GM18526 (cell line): ENCODE measurements around the gene EIF4E1B.

ENCODE experiments used
- POLR2A ChIP-seq: IDR thresholded peaks from 3 replicates; pipeline ENCODE4 v1.6.1; 2011; ENCODE audit not compliant: insufficient read length; ENCODE audit errors: extremely low read depth

EIF4E1B gene

GRCh38 chr5:176647030-176647842, 16.8 kb downstream of the EIF4E1B start, which contains the start of gene TSPAN17:
TSPAN17 (plus strand) TSS chr5:176647484; CDS start chr5:176647616, 132 bp downstream.
- peak; percentile 94 for TF ChIP-seq POLR2A

GRCh38 chr5:176647843-176648473, 17.5 kb downstream of the EIF4E1B start:
- TF ChIP-seq POLR2A = no peak

- no peak for TF ChIP-seq POLR2A
These were observed 18.2 kb downstream of the EIF4E1B start for GRCh38 chr5:176648474-176649194.

- no peak for TF ChIP-seq POLR2A
These were observed 19.9 kb downstream of the EIF4E1B start for GRCh38 chr5:176650354-176650884.

- no peak for TF ChIP-seq POLR2A
These were observed 21.1 kb downstream of the EIF4E1B start for GRCh38 chr5:176651472-176651980.

- TF ChIP-seq POLR2A = no peak
These were observed 21.7 kb downstream of the EIF4E1B start for GRCh38 chr5:176652136-176652535.

GRCh38 chr5:176653401-176654385, 23.2 kb downstream of the EIF4E1B start:
- TF ChIP-seq POLR2A = no peak

GRCh38 chr5:176654856-176655255, 24.4 kb downstream of the EIF4E1B start:
- no peak for TF ChIP-seq POLR2A

- TF ChIP-seq POLR2A = no peak
These were observed 26.1 kb downstream of the EIF4E1B start for GRCh38 chr5:176656467-176656990.

- no peak for TF ChIP-seq POLR2A
These were observed 27.6 kb downstream of the EIF4E1B start for GRCh38 chr5:176658007-176658599.

- TF ChIP-seq POLR2A = no peak
These were observed 28.5 kb downstream of the EIF4E1B start for GRCh38 chr5:176658817-176659511.

GRCh38 chr5:176659512-176659839, 29.0 kb downstream of the EIF4E1B start:
- TF ChIP-seq POLR2A = no peak

- TF ChIP-seq POLR2A = no peak
These were observed 29.5 kb downstream of the EIF4E1B start for GRCh38 chr5:176659860-176660461.

GRCh38 chr5:176660530-176660859, 30.0 kb downstream of the EIF4E1B start:
- TF ChIP-seq POLR2A = no peak
